DMS53 (cell line): ENCODE results near the gene CFDP1.
A peak's percentile ranks its signal among the peaks of the same experiment; 100 is the strongest.
"Not testable (repeated sequence)": the region's sequence is repeated elsewhere in the genome, so short reads cannot be mapped to it uniquely, and the experiment has no call there.

Experiments used
- DNase-seq: peaks from one replicate; lab custom pipeline; 2025; lab: John Stamatoyannopoulos, UW

The CFDP1 gene

GRCh38 chr16:75458439-75458838 is 25.1 kb upstream of the CFDP1 start:
- DNase-seq = no peak

DNA sequence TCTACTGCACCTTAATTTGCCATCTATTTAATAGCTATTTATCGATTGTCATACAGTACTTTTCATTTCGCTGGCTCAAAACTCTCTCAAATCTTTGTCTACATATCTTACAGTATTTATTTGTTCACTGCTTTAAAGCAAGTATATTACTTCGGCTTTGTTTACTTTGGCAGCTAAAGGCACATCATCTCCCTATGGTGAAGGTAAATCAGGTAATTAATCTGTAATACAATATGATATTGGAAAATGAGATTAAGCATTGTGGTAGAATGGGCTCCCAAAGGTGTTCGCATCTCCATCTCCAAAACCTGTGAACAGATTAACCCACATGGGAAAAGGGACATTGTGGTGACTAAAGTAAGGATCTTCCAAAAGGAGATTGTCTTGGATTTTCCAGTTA is 24.7 kb upstream of the CFDP1 start:
- DNase-seq = no peak

DNA sequence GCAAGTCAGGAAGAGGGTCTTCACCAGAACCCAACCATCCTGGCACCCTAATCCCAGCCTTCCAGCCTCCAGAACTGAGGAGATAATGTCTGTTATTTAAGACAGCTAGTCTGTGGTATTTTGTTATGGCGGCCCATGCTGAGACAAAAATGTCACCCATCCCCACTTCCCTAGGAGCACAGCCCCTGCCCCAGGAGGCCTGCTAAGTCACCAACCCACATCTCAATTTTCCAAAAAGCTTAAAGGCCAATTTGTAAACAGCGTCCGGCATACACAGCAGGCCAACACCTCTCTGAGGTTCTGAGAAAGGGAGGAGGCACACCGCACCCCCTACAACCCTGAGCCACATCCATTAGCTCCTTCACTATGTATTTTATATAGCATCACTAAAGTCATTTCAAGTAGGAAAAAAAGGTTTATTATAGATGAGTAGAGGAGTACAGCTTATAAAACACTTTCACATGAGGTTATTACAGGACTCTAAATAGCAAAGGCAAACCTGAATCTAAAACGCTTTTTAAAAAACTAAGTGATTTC is 24.2 kb upstream of the CFDP1 start:
- no peak for DNase-seq

- DNase-seq = no peak
Observed at GRCh38 chr16:75456971-75457370, 23.7 kb upstream of the CFDP1 start.

GRCh38 chr16:75456486-75456885 is 23.2 kb upstream of the CFDP1 start:
- not testable (repeated sequence) for DNase-seq

- DNase-seq = no peak
Observed at GRCh38 chr16:75455677-75456076, 22.4 kb upstream of the CFDP1 start.

DNA sequence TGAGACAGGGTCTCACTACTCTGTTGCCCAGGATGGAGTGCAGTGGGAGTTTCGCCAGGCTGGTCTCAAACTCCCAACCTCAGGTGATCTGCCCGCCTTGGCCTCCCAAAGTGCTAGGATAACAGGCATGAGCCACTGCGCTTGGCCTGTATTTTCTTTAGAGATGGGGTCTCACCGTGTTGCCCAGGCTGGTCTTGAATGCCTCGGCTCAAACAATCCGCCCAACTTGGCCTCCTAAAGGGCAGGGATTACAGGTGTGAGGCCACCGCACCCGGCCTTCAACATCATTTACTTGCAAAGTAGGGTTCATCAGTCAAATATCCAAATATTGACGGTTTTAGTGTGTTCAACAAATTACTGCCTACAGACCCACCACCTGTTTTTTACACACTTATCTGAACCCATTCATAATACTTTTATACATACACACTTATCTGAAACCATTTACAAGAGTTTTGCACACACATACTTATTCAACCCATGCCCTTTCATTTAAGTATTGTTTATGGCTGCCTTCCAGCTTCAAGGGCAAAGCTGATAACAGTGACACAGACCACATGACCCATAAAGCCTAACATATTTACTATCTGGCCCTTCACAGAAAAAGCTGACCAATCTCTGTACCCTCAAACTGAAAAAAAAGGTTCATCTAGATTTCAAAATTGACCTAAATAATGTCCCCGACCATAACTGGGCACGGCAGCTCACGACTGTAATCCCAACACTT is 19.3 kb upstream of the CFDP1 start:
- DNase-seq = no peak

GRCh38 chr16:75446416-75446815 is 13.1 kb upstream of the CFDP1 start:
- DNase-seq = no peak

GRCh38 chr16:75445298-75445697 is 12.0 kb upstream of the CFDP1 start:
- DNase-seq = no peak

DNA sequence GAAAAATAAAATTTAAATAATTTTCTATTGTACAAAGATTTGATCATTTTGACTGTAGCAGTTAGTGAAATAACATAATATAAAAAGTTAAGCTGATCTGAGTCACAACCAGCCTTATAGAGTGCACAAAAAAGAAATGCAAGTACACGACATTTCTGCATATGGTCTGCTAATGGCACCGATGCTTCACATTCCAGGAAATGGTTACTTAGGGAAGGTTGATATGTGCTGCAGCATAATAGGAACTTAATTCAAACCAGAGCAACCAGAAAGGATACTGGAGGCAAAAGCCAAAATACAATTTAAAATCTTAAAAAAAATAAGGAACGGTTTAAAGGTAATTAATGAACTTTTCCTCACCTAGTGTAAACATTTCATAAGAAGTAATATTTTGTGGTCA is 10.0 kb upstream of the CFDP1 start:
- DNase-seq = no peak

- peak; percentile 93 for DNase-seq
Observed at GRCh38 chr16:75433732-75434413, 570 bp upstream of the CFDP1 start.

- DNase-seq = no peak
Observed at GRCh38 chr16:75429621-75430403, 3.5 kb downstream of the CFDP1 start.

GRCh38 chr16:75426524-75426923 is 6.8 kb downstream of the CFDP1 start:
- DNase-seq = not testable (repeated sequence)

DNA sequence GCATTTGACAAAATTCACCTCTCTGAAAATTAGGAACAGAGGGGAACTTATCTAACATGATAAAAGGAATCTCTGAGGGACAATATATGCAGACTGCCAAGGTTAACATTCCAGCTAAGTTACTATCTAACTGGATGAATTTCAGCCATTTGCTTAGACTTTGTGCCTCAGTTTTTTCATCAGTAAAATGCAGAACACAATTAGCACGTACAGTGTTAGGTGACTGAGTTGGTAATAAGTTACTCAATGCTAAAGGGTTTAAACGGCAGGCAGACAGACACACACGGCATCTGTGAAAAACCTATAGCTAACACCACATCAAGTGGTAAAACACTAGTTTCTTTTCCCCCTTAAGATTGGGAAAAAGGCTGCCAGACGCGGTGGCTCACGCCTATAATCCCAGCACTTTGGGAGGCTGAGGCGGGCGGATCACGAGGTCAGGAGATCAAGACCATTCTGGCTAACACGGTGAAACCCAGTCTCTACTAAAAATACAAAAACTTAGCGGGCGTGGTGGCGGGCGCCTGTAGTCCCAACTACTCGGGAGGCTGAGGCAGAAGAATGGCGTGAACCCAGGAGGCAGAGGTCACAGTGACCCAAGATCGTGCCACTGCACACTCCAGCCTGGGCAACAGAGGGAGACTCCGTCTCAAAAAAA is 9.1 kb downstream of the CFDP1 start:
- not testable (repeated sequence) for DNase-seq

- no peak for DNase-seq
Observed at GRCh38 chr16:75423723-75424104, 9.6 kb downstream of the CFDP1 start.

GRCh38 chr16:75421820-75422126 is 11.5 kb downstream of the CFDP1 start:
- no peak for DNase-seq

GRCh38 chr16:75420987-75421819 is 12.1 kb downstream of the CFDP1 start:
- no peak for DNase-seq

- DNase-seq = no peak
Observed at GRCh38 chr16:75416904-75417565, 16.3 kb downstream of the CFDP1 start.

DNA sequence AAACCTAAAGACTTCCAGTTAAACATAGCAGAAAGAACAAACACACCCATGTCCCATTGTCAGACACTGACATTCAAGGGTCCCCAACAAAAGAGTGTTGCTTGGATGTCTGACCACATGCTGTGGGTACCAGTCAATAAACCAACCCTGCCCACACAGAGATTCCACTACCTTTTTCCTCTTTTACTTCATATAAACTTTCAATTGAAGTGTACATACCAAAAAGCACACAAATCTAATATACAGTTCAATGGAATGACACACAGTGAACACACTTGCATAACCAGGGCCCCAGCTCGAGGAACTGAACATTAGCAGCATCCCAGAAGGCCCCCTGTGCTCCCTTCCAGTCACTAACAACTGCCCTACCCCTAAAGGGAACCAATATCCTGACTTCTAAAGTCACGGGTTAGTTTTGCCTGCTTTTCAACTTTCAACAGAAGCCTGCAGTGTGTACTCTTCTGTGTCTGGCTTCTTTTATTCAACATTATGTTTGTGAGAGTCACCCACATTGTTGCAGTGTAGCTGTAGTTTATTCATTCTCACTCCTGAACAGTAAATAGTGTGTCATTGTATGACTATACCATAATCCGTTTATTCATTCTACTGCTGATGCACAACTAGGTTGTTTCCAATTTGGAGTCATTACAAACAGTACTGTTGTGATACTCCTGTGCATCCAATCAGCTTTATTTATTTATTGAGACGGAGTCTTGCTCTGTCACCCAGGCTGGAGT is 18.0 kb downstream of the CFDP1 start:
- DNase-seq = no peak

DNA sequence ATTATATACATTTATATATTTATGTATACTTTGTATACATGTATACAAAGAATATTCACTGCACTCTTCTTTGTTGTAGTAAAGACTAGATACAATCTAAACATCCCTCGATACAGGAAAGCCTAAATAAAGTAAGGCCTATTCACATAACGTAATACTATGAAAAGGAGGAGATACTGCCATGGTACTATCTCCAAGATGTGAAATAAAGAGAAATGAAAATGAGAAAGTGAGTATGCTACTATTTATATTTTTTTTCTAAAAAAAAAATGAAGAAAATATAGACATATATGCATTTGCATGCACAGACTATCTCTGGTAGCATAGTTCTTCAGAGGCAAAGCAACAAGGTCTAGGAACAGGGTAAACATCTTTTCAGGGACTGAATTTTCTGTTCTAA is 19.4 kb downstream of the CFDP1 start:
- DNase-seq = no peak
